ENCODE measurements around the gene FMO4. TPM values are rescaled to one million over a fixed set of nuclear protein-coding genes. Genes with fewer than 3 reads are reported as not detected.
"Not testable (repeated sequence)": the region's sequence is repeated elsewhere in the genome, so short reads cannot be mapped to it uniquely, and the experiment has no call there.

FMO4 gene
- total RNA-seq, 2 donors from 2014 or later = 6.7 to 14.5 TPM

DNA sequence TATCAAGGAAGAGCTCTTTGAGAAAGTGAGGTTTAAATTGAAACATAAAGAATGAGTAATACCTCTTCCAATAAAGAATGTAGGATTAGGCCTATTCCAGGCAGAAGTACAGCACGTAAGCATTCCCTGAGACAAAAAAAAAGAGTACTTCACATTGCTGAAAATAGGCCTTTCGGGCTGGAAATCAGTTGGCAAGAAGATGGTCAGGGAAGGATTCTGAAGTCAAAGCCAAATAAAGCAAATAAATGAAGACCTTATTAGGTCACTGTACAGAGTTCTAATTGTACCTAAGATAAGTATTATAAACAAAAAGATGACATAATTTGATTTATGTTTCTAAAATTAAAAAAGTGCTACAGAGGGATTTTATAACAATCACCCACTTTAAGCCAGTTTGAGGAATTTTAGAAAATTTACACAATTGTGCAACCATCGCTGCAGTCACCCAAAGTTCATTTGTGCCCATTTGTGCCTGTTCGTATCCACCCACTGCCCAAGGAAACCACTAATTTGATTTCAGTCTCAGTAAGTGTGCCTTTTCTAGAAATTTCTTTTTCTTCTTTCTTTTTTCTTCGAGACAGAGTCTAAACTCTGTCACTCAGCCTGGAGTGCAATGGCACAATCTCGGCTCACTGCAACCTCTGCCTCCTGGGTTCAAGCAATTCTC is 58.6 kb downstream of the FMO4 start:
- ATAC-seq (no peak), DNase-seq (no peak)
- intact Hi-C loops (cut with DNase I, micrococcal nuclease) = no loop called here

DNA sequence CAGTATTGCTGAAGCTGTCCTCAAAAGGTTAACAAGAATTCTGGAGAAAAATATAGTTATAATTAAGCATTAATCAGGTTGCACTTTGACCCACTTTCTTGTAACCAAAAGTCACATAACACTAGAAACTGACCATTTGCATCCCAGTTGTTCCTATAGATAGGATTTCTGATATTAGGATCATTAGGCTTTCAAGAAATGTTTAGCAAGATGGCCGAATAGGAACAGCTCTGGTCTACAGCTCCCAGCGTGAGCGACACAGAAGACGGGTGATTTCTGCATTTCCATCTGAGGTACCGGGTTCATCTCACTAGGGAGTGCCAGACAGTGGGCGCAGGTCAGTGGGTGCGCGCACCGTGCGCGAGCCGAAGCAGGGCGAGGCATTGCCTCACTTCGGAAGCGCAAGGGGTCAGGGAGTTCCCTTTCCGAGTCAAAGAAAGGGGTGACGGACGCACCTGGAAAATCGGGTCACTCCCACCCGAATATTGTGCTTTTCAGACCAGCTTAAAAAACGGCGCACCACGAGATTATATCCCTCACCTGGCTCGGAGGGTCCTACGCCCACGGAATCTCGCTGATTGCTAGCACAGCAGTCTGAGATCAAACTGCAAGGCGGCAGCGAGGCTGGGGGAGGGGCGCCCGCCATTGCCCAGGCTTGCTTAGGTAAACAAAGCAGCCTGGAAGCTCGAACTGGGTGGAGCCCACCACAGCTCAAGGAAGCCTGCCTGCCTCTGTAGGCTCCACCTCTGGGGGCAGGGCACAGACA is 59.6 kb downstream of the FMO4 start:
- ATAC-seq; DNase-seq; intact Hi-C loops (cut with DNase I, micrococcal nuclease): not testable (repeated sequence)

DNA sequence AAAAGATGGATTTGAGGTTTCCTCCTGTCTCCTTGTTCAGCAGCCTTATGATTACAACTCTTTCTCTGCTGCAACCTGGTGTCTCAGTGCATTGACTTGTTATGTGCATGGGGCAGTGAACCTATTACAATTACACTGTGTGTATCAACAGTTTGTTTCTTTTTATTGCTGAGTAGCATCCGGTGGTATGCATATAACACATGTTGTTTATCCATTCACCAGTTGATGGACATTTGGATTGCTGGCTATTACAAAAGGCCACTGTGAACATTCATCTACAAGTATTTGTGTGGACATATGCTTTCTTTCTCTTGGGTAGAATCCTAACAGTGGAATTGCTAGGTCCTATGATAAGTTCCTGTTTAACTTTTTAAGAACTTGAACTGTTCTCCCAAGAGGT is 65.9 kb downstream of the FMO4 start:
- intact Hi-C loops (cut with DNase I, micrococcal nuclease) = no loop called here
- DNase-seq (no peak), ATAC-seq (no peak)

DNA sequence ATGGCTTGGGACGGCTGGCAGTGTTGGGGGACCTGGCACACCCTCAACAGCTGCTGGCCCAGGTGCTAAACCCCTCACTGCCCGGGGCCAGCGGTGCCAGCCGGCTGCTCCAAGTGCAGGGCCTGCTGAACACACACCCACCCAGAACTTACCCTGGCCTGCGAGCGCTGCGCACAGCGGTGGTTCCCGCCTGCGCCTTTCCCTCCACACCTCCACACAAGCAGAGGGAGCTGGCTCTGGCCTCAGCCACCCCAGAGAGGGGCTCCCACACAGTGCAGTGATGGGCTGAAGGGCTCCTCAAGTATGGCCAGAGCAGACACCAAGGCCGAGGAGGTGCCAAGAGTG is 67.9 kb downstream of the FMO4 start:
- intact Hi-C loops (cut with DNase I, micrococcal nuclease) = no loop called here
- no peak for ATAC-seq

DNA sequence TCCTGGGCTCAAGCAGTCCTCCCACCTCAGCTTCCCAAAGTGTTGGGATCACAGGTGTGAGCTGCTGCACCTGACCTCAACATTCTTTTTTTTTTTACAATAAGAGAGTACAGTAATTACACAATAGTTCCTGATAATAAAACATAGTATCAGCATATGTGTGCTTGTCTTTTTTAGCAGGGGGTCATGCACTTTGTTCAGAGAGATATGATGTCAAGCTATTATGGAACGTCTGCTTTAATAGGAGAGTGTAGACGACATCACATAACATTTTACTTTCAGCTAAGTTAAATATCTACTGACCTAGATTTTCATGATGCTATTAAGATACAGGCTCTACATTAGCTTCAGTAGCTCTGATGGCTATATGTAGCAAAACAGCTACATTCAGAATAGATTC is 70.5 kb downstream of the FMO4 start:
- no peak for DNase-seq

More for the DNA sequence above, 67.9 kb downstream of the FMO4 start:
- no peak for DNase-seq

DNA sequence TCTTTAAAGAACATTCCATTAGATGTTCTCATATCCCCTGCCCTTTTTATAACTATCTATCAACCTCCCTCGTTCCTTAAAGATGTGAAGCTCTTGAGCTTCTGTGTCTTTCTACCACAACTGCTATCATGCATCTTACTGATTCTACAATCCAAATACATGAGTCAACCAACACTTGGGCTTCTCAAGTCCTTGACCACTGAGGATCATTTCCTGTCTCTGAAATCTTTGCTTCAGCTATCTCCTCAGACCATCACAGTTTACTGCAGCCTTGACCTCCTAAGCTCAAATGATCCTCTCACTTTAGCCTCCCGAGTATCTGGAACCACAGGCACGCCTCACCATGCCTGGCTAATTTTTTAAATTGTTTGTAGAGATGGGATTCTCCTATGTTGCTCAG is 75.2 kb downstream of the FMO4 start:
- DNase-seq = no peak
- no peak for ATAC-seq
- intact Hi-C loops (cut with DNase I, micrococcal nuclease) = no loop called here

More for the DNA sequence above, 70.5 kb downstream of the FMO4 start:
- no peak for ATAC-seq
- intact Hi-C loops (cut with DNase I, micrococcal nuclease) = no loop called here

DNA sequence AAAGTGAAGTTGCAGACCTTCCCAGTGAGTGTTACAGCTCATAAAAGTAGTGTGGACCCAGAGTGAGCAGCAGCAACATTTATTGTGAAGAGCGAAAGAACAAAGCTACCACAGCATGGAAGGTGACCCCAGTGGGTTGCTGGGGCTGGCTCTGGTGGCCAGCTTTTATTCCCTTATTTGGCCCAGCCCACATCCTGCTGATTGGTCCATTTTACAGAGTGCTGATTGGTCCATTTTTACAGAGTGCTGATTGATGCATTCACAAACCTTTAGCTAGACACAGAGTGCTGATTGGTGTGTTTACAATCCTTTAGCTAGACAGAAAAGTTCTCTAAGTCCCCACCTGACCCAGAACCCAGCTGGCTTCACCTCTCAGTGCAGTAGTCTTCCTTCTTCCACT is 76.8 kb downstream of the FMO4 start:
- intact Hi-C loops (cut with DNase I, micrococcal nuclease); DNase-seq; ATAC-seq: not testable (repeated sequence)

Other genes starting within 250 kb of the FMO4 start
- under 1 TPM in 1 of 2 donors, not detected in 1; 0.42 TPM for gene FMO3, start 223.3 kb upstream of the FMO4 start, total RNA-seq
- 1 to 10 TPM in 1 of 2 donors, under 1 TPM in 1; 0.76 to 1.4 TPM for gene FMO2, start 128.9 kb upstream of the FMO4 start, total RNA-seq
- under 1 TPM in 1 of 2 donors, not detected in 1; 0.21 TPM for gene FMO1, start 65.7 kb upstream of the FMO4 start, total RNA-seq
- 100 to 1,000 TPM; 122 to 144 TPM for gene PRRC2C, start 171.3 kb downstream of the FMO4 start, total RNA-seq

Data from left colon (tissue), 2 donors.